Measurements from ENCODE around the gene AMELX.

The AMELX gene

DNA sequence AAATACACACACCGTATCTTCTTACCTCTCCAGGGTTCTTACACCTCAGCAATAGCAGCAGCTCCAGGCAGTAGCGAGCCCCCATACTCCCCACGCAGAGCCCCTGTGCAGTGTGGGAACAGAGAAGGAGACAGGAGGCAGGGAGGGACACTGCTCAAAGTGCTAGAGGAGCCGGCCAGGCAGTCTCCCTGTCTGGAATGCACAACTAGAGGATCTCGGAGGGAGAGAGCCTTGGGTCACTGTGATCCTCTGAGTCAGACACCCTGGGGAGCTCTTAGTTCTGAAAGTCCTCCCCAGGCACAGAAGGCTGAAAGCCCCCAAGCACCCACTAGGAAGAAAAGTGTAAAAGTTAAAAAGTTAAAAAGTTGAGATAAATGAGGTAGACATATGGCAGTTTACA is 16.0 kb downstream of the AMELX start:
- no peak for DNase-seq (ENCODE audit: low read depth)

DNA sequence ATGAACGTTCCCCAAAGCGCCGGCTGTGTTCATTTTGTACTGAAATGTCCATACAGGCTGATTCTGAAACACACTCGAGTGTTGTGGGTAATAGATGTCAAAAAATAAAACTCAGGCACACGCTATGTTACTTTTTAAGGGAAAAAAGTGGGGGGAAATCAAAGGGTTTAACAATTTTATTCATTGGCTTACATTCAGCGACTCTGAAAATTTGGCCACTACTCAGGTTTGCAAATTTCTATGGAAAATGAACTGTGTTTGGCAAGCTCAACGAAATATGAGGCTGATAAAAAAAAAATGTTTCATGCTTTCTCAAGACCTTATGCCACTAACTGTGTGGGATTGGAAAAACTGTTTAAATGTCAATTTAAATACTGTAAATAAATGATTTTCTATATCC is 18.5 kb downstream of the AMELX start:
- no peak for DNase-seq (ENCODE audit: low read depth)

DNA sequence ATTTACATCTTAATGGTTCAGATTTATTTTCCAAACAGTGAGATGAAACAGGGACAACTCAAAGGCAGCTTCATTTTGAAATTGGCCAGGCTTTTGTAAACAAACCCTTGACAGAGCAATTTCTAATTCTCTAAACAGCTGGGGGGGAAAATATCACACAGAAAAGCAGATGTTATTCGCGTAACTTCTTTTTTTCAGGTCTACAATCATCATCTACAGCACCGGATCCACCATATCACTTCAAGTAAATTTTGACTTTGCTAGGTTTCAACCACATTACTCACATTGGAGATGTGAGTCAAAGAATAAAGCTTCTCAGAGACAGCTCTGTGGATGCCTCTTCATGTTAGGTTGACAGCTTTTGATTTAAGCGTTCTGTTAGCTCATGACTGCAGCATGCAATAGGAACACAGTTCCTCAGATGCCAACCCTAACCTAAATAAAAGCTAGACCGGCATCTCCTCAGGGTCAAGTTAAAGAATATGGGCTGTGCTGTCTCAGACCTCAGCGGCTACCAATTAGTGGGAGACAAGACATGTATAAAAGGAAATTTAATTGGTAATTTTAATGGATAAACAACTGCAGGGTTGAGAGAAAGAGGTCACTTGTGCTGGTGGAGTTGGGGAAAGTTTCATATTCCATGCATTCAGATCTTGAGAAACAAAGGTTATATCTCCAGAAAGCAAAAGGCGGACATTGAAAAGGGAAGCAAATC is 26.8 kb downstream of the AMELX start:
- DNase-seq (ENCODE audit: low read depth): no peak

DNA sequence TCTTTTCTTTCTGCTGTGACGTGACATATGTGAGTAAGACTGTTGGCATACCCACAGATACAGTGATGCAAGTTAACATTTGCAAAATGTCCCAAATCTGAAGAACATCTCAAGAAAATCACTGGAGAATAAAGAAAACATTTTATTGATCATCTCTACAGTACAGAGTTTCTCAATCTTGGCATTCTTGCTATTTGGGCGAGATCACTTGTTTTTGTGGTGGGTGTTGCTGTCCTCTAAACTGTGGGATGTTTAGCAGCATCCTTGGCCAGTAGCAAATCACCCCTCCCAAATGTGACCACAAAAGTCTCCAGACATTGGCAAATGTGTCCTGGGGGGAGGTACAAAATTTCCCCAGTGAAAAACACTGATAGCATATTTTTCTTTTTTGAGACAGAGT is 28.8 kb downstream of the AMELX start:
- no peak for DNase-seq (ENCODE audit: low read depth)

GRCh38 chrX:11328134-11328533 is 34.9 kb downstream of the AMELX start:
- no peak for DNase-seq (ENCODE audit: low read depth)

DNA sequence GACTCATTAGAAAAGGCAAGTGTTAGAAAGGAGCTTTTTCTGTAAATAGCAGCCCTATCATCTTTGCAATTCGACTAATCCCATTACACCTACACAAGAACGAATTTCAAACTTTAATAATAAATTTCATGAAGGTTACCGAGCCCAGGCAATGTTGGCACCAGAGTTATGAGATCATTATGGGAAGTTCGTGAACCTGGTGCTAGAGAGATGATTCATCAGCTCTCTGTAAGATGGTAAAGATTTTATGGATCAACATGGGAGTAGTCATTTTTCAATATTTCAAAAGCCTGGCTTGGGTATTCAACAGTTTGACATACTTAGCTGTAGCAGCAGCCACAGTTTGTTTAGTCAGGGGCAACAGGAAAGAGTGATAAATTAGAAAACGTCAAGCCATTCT is 35.8 kb downstream of the AMELX start:
- no peak for DNase-seq (ENCODE audit: low read depth)

- DNase-seq (ENCODE audit: low read depth): no peak
These were observed 38.6 kb downstream of the AMELX start for GRCh38 chrX:11331788-11332187.

GRCh38 chrX:11334165-11334564 is 41.0 kb downstream of the AMELX start:
- no peak for DNase-seq (ENCODE audit: low read depth)

- DNase-seq (ENCODE audit: low read depth): no peak
These were observed 43.0 kb downstream of the AMELX start for GRCh38 chrX:11336201-11336600.

DNA sequence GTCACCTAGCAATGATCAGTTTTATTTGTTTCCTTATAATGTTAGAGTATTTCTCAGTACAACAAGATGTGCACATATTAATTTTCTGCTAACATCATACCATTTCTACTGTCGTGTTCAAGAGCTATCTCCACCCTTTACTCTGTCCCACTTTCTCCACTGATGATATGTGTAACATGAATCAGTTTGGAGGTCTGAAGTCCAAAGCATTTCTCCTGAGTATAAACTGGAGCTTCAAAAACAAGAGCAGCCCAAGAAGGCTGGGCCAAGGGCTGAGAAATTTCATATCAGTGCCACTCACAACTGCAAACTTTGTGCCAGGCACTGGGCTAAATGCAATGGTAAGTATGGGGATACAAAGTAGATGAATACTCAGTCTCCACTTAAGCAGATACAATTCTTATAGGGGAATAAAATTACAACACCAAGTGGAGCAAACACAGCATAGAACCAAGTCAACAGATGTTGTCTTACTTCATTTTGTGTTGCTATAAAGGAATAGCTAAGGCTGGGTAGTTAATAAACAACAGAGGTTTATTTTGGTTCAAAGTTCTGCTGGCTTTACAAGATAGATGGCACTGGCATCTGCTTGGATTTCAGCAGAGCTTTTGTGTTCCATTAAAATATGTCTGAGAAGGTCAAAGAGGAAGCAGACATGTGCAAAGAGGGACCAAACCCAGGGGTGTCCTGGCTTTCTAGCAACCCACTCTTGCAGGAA is 44.2 kb downstream of the AMELX start:
- no peak for DNase-seq (ENCODE audit: low read depth)

- DNase-seq (ENCODE audit: low read depth): no peak
These were observed 48.3 kb downstream of the AMELX start for GRCh38 chrX:11341274-11342201.

DNA sequence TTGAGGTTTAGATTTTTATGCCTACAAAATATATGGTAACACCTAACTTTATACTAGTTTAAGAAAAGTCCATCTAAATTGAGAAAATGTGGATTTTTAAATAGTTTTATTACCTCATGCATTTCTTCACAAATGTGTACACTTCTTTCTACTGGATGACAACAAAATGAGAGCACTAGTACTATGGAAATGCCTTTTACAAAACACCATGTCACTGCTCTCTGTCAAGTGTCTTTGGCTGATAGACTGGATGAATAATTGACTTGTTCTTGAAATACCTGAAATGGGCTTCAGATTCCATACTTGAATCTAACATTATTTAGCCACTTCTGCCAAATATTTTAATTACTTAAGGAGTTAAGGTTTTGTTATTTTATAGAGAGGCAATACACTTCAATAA is 49.5 kb downstream of the AMELX start:
- no peak for DNase-seq (ENCODE audit: low read depth)

DNA sequence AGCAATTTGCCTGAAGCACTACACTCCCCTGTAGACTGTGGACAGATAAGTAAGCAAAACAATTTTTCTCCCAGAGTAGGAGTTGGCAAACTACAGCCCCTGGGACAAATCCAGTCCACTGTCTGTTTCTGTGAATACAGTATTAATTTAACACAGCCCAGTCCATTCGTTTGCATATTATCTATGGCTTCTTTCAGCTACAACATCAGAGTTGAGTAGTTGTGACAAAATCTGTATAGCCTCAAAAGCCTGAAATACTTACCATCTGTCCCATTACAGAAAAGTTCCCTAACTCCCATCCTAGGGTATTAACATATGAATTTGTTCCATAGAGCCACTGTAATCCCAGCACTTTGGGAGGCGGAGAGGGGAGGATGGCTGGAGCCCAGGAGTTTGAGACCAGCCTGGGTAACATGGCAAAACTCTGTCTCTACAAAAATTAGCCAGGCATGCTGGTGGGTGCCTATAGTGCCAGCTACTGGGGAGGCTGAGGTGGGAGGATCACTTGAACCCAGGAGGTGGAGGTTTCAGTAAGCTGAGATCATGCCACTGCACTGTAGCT is 53.0 kb downstream of the AMELX start:
- no peak for DNase-seq (ENCODE audit: low read depth)

DNA sequence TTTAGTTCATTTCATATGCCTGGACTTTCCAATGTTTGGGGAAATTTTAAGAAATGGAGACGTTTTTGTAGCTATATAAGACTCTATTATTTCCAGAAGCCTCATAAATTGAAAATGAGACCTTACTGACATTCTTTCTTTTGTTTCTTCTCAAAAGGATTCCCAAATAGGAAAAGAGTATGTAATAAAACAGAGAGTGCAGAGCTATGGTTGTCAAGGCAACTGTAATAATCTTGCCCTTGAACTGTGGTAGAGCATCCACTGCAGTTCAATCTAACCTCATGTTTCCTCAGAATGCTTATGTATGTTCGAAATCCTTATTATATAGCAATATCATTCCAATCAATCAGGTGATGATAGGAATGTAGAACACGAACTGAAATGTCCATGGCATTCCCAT is 54.1 kb downstream of the AMELX start:
- no peak for DNase-seq (ENCODE audit: low read depth)

GRCh38 chrX:11349020-11349419 is 55.8 kb downstream of the AMELX start:
- no peak for DNase-seq (ENCODE audit: low read depth)

DNA sequence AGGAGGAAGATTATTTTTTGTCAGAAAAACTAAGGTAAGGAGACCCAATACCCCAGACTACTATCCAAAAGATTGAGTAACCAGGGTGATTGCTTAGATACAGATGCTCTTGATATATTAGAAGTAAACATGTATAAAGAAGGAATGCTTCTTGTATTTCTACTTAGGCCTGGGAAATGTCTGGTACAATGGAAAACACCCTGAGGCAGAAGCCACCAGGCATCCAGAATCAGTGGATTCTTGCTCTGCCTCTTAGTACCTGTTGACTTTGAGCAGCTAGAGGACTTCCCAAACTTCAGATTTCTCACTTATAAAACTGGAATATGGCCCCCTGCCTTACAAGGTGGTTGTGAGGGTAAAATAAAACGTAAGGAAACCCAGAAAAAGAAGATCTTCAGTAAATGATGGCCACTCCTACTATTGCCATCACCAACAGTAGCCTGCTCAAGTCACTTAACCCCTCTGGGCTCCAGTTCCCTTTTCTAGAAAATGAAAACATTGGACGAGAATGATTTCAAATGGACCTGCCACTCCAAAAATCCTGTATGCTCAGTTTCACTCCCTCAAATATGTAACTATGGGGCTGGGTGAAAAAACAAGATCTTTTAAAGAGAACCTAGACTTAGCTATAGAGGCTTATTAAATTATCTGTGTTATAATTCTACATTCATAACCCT is 56.6 kb downstream of the AMELX start:
- DNase-seq (ENCODE audit: low read depth): no peak

Data from activated T-helper 9 cell treated with anti-CD3 and anti-CD28 coated beads, Interleukin-2, amount 50 U/mL, for 16 hours (primary cell).